Measurements from ENCODE around the gene ERC1.

Gene ERC1

GRCh38 chr12:1445807-1446206 lies 454.8 kb downstream of the ERC1 start:
- TF ChIP-seq ZNF184 (tag by site-specific recombination; IDR thresholded peaks at IDR 0.05) (no peak), EGR2 (tag by site-specific recombination; IDR thresholded peaks at IDR 0.05; ENCODE audit: low read depth) (no peak), GLIS2 (tag by site-specific recombination; IDR thresholded peaks at IDR 0.05) (no peak), PRDM1 (tag by site-specific recombination; IDR thresholded peaks at IDR 0.05) (no peak), ZNF473 (tag by site-specific recombination; IDR thresholded peaks at IDR 0.05) (no peak), RBAK (tag by site-specific recombination; IDR thresholded peaks at IDR 0.05) (no peak), ZBTB17 (tag by site-specific recombination; IDR thresholded peaks at IDR 0.05) (no peak), ZNF37A (tag by site-specific recombination; IDR thresholded peaks at IDR 0.05) (no peak)
- TF ChIP-seq, protein P1, sequence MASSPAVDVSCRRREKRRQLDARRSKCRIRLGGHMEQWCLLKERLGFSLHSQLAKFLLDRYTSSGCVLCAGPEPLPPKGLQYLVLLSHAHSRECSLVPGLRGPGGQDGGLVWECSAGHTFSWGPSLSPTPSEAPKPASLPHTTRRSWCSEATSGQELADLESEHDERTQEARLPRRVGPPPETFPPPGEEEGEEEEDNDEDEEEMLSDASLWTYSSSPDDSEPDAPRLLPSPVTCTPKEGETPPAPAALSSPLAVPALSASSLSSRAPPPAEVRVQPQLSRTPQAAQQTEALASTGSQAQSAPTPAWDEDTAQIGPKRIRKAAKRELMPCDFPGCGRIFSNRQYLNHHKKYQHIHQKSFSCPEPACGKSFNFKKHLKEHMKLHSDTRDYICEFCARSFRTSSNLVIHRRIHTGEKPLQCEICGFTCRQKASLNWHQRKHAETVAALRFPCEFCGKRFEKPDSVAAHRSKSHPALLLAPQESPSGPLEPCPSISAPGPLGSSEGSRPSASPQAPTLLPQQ (tag by site-specific recombination; IDR thresholded peaks at IDR 0.05), result no peak
- TF ChIP-seq, protein P2, sequence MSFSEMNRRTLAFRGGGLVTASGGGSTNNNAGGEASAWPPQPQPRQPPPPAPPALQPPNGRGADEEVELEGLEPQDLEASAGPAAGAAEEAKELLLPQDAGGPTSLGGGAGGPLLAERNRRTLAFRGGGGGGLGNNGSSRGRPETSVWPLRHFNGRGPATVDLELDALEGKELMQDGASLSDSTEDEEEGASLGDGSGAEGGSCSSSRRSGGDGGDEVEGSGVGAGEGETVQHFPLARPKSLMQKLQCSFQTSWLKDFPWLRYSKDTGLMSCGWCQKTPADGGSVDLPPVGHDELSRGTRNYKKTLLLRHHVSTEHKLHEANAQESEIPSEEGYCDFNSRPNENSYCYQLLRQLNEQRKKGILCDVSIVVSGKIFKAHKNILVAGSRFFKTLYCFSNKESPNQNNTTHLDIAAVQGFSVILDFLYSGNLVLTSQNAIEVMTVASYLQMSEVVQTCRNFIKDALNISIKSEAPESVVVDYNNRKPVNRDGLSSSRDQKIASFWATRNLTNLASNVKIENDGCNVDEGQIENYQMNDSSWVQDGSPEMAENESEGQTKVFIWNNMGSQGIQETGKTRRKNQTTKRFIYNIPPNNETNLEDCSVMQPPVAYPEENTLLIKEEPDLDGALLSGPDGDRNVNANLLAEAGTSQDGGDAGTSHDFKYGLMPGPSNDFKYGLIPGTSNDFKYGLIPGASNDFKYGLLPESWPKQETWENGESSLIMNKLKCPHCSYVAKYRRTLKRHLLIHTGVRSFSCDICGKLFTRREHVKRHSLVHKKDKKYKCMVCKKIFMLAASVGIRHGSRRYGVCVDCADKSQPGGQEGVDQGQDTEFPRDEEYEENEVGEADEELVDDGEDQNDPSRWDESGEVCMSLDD (tag by site-specific recombination; IDR thresholded peaks at IDR 0.05), result no peak

GRCh38 chr12:1448336-1448735 lies 457.3 kb downstream of the ERC1 start:
- Histone ChIP-seq H3K9me3 (ENCODE audit: control insufficient read depth, insufficient read depth, low read depth, low read length) (no peaks in the 10 kb centered on the region), H3K27ac (ENCODE audit: extremely low read depth, low read depth, low read length) (no peak overlapping the region), H3K4me1 (ENCODE audit: control insufficient read depth, insufficient read depth, low read length) (peaks cover 9% of the 10 kb centered on the region; the same call in 1 of the 2 replicates), H3K4me3 (ENCODE audit: low read depth, low read length) (no peak overlapping the region), H3K36me3 (ENCODE audit: control insufficient read depth in 2 of 2, insufficient read depth in 1 of 2, low read length in 2 of 2) (no peaks in the 10 kb centered on the region; a peak in 1 of 3 replicates)
- ChIA-PET CTCF (interaction anchor here (0.7 kb wide), 1 partner anchor 59 kb away, joined by 3 read pairs; no protein-coding TSS in a partner anchor), POLR2A (no interaction called here)
- TF ChIP-seq ZNF274 (IDR thresholded peaks at IDR 0.05; ENCODE audit: low read length) (no peak), ZNF274 (tag by site-specific recombination; IDR thresholded peaks at IDR 0.05; ENCODE audit: borderline replicate concordance) (no peak), ZNF23 (tag by site-specific recombination; IDR thresholded peaks at IDR 0.05; ENCODE audit: borderline replicate concordance) (no peak), ZNF843 (tag by site-specific recombination; IDR thresholded peaks at IDR 0.05) (no peak), ZNF416 (tag by site-specific recombination; IDR thresholded peaks at IDR 0.05) (no peak), BCL11A (tag by site-specific recombination; IDR thresholded peaks at IDR 0.05; ENCODE audit: low read depth) (no peak), KLF16 (tag by site-specific recombination; IDR thresholded peaks at IDR 0.05) (no peak), ZNF707 (tag by site-specific recombination; IDR thresholded peaks at IDR 0.05) (no peak), ZNF571 (tag by site-specific recombination; IDR thresholded peaks at IDR 0.05) (no peak), TRIM28 (IDR thresholded peaks at IDR 0.05; ENCODE audit: borderline replicate concordance, low read length) (no peak), ZSCAN18 (tag by site-specific recombination; IDR thresholded peaks at IDR 0.05) (no peak), OVOL3 (tag by site-specific recombination; IDR thresholded peaks at IDR 0.05) (no peak)
- TF ChIP-seq, protein P3, sequence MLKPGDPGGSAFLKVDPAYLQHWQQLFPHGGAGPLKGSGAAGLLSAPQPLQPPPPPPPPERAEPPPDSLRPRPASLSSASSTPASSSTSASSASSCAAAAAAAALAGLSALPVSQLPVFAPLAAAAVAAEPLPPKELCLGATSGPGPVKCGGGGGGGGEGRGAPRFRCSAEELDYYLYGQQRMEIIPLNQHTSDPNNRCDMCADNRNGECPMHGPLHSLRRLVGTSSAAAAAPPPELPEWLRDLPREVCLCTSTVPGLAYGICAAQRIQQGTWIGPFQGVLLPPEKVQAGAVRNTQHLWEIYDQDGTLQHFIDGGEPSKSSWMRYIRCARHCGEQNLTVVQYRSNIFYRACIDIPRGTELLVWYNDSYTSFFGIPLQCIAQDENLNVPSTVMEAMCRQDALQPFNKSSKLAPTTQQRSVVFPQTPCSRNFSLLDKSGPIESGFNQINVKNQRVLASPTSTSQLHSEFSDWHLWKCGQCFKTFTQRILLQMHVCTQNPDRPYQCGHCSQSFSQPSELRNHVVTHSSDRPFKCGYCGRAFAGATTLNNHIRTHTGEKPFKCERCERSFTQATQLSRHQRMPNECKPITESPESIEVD (tag by site-specific recombination; IDR thresholded peaks at IDR 0.05), result no peak
- TF ChIP-seq, protein P4, sequence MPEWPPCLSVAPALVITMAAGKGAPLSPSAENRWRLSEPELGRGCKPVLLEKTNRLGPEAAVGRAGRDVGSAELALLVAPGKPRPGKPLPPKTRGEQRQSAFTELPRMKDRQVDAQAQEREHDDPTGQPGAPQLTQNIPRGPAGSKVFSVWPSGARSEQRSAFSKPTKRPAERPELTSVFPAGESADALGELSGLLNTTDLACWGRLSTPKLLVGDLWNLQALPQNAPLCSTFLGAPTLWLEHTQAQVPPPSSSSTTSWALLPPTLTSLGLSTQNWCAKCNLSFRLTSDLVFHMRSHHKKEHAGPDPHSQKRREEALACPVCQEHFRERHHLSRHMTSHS (tag by site-specific recombination; IDR thresholded peaks at IDR 0.05), result no peak
- TF ChIP-seq, protein P5, sequence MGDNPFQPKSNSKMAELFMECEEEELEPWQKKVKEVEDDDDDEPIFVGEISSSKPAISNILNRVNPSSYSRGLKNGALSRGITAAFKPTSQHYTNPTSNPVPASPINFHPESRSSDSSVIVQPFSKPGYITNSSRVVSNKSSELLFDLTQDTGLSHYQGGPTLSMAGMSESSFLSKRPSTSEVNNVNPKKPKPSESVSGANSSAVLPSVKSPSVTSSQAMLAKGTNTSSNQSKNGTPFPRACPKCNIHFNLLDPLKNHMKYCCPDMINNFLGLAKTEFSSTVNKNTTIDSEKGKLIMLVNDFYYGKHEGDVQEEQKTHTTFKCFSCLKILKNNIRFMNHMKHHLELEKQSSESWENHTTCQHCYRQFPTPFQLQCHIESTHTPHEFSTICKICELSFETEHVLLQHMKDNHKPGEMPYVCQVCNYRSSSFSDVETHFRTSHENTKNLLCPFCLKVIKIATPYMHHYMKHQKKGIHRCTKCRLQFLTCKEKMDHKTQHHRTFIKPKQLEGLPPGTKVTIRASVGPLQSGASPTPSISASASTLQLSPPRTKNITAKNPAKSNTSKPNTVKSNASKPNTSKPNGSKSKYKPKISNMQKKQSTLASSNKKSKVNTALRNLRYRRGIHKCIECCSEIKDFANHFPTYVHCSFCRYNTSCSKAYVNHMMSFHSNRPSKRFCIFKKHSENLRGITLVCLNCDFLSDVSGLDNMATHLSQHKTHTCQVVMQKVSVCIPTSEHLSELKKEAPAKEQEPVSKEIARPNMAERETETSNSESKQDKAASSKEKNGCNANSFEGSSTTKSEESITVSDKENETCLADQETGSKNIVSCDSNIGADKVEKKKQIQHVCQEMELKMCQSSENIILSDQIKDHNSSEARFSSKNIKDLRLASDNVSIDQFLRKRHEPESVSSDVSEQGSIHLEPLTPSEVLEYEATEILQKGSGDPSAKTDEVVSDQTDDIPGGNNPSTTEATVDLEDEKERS (tag by site-specific recombination; IDR thresholded peaks at IDR 0.05), result no peak

More at GRCh38 chr12:1445807-1446206, 454.8 kb downstream of the ERC1 start:
- peaks cover 9% of the 10 kb centered on the region; the same call in 1 of the 2 replicates for H3K4me1 ChIP-seq (ENCODE audit: control insufficient read depth, insufficient read depth, low read length)
- H3K27ac ChIP-seq (ENCODE audit: extremely low read depth, low read depth, low read length), result no peak overlapping the region
- ChIA-PET CTCF (interaction anchor here (0.7 to 0.9 kb wide), 2 partner anchors 328 to 951 kb away, joined by 3 read pairs; no protein-coding TSS in a partner anchor), POLR2A (no interaction called here)
- H3K9me3 ChIP-seq (ENCODE audit: control insufficient read depth, insufficient read depth, low read depth, low read length), result no peaks in the 10 kb centered on the region
- no peak overlapping the region for H3K4me3 ChIP-seq (ENCODE audit: low read depth, low read length)
- no peaks in the 10 kb centered on the region; a peak in 1 of 3 replicates for H3K36me3 ChIP-seq (ENCODE audit: control insufficient read depth in 2 of 2, insufficient read depth in 1 of 2, low read length in 2 of 2)
